Activated naive CD4-positive, alpha-beta T cell treated with anti-CD3 and anti-CD28 coated beads, Interleukin-2, amount 50 U/mL, for 72 hours (primary cell): ENCODE results near the gene IGFBP2. TPM values are rescaled to one million over a fixed set of nuclear protein-coding genes. Genes with fewer than 3 reads are reported as not detected.

Experiments used
- ATAC-seq, 2 donors: fragments of 150-1000 bp; cut with Tn5 transposase; 2 replicates each; pipeline ENCODE4 v1.10.0; 2021; ENCODE audit warnings: mild to moderate bottlenecking in 2 of 2, moderate library complexity in 2 of 2
- DNase-seq, 2 donors: peaks; one replicate each; pipeline ENCODE4 v3.0.0; 2021 to 2022; ENCODE audit warnings: low spot score in 2 of 2
- H3K27ac Mint-ChIP-seq, 2 donors: one replicate each; pipeline ENCODE4 v1.8.0; 2022; ENCODE audit warnings: mild to moderate bottlenecking in 2 of 2, mixed read lengths in 2 of 2
- H3K36me3 Mint-ChIP-seq, 2 donors: one replicate each; pipeline ENCODE4 v1.8.0; 2022; ENCODE audit warnings: mixed read lengths in 2 of 2
- H3K9me3 Mint-ChIP-seq, 2 donors: one replicate each; pipeline ENCODE4 v1.8.0; 2022; ENCODE audit warnings: mixed read lengths in 2 of 2
- total RNA-seq, 2 donors: library from RNA; stranded (reverse); gene quantifications; one replicate each; pipeline ENCODE4 v1.2.3, GENCODE V29; 2022

The IGFBP2 gene
- total RNA-seq, 2 donors from 2014 or later = 0.14 to 11.6 TPM

DNA sequence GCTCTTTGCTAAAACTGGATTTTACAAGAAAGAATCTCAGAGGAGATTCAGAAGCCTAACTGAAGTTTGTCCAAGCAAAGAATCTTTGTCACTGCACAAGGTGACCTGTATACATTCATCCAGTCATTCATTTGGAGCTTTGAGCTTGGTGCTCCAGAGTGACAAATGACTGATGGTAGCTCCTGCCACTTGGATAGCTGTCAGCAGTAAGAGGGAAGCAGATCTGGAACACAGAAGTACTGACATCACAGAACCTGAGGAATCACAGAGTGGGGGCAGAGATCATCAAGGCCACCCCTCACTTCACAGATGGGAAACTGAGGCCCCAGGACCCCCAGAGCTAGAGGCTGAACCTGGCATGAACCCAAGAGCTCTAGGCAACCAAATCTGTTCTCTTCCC is 28.8 kb upstream of the IGFBP2 start:
- Mint-ChIP-seq H3K36me3 (peaks cover 0 to 20% of the 10 kb centered on the region in 2 donors), H3K27ac (no peak overlapping the region), H3K9me3 (peaks cover 0 to 10% of the 10 kb centered on the region in 2 donors)
- DNase-seq = no peak
- ATAC-seq = no peak

DNA sequence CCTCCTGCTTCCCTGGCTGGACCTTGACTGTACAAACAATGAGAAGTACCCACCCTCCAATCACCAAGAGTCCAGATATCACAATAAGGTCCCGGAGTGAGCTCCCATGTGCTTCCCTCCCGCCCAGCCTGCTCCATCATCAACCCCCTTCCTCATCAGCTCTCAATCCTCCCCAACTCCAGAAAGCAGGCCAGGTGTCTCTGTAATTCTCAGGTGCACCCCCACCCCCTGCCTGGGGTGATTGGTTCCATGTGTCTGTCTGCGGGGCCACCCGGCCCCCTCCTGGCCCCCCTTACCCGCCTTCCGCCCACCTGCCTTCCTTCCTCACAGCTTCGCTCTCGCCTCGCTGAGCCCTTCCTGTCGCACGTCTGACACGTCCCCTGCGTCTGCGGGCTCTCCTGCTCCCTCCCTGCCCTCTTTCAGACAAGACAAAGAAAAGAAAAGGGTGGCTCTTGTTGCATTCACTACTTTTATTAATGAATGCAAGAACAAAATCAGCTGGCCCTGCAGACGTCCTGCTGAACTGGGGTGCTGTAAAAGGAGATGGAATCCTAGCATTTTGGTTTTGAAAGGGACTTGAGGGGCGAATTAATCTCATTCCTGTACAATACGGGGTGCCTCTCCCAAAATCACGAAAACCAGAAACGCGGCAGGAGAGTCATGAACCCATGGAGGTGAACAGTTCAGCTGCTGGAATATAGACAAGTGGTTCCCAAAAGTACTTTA is 26.5 kb upstream of the IGFBP2 start:
- Mint-ChIP-seq H3K27ac (peak overlapping the region; percentile 60 to 95), H3K9me3 (peaks cover 0 to 10% of the 10 kb centered on the region in 2 donors), H3K36me3 (peaks cover 0 to 20% of the 10 kb centered on the region in 2 donors)
- DNase-seq = peak in 1 of 2 donors; percentile 55
- peak; percentile 63 to 92 for ATAC-seq

DNA sequence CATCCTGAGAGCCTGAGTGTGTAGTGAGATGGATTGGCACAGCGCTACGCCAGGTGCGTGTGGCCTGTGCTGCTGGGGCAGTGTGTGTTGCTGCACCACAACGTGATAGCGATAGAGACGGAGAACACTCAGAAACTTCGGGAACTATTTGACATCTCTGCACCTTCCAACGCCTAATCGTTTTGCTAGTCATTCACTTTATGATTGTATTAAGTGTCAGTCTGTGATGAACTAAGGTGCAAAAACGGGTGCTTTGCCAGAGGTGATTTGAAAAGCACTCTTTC is 26.0 kb upstream of the IGFBP2 start:
- ATAC-seq (peak in 1 of 2 donors; percentile 28), DNase-seq (no peak)
- Mint-ChIP-seq H3K27ac (no peak overlapping the region), H3K9me3 (peaks cover 0 to 10% of the 10 kb centered on the region in 2 donors), H3K36me3 (peaks cover 0 to 20% of the 10 kb centered on the region in 2 donors)

DNA sequence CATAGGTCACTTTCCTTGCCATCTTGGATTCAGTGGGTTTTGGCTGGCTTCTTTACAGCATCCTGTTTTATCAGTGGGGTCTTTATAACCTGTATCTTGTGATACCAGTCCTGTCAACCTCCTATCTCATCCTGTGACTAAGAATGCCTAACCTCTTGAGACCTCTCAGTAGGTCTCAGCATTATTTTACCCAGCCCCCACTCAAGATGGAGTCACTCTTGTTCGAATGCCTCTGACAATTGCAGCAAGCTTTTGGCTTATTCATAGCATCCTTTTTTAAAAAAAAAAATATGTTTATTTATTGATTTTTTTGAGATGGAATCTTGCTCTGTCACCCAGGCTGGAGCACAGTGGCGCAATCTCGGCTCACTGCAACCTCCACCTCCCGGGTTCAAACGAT is 24.7 kb upstream of the IGFBP2 start:
- H3K27ac Mint-ChIP-seq = no peak overlapping the region
- DNase-seq = no peak

DNA sequence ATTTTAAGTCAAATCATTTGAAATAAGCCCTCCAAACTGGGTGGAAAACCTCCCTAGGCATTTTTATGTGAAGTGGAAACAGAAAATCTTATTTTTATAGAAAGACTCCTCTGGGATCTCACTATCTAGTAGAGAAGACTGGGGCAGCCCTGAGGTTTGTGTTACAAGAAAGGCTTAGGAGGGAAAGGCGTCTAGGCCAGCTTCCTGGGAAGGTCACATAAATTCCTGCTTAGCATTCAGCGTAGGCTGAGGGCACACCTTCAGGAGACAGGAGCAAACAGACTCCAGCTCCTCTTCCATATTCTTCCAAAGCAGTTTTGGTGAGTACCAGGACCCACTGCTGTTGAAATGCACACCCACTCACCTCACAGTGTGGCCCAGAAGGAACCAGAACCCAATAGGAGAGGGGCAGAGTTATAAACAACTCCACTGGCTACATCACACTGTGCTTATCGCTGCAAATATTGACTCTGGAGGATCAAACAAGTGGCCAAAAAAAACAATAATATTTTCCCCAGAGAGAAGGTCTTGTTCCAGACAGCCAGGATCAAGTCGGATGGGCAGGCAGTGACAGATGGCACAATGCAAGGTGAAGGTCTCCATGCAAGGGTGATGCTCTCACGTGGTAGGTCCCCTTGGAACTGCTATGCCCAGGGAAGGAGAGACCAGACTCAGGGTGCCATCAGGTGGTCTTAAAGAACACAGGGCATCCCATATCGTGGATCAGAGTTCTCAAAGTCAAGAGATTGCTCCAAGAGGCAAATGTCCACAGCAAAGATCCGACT is 17.7 kb upstream of the IGFBP2 start:
- ATAC-seq (no peak), DNase-seq (no peak)
- H3K9me3 Mint-ChIP-seq = no peaks in the 10 kb centered on the region
- no peak overlapping the region for H3K27ac Mint-ChIP-seq
- H3K36me3 Mint-ChIP-seq = no peaks in the 10 kb centered on the region

More for the DNA sequence above, 24.7 kb upstream of the IGFBP2 start:
- H3K9me3 Mint-ChIP-seq = peaks cover 0 to 10% of the 10 kb centered on the region in 2 donors
- H3K36me3 Mint-ChIP-seq = peaks cover 0 to 20% of the 10 kb centered on the region in 2 donors
- no peak for ATAC-seq

DNA sequence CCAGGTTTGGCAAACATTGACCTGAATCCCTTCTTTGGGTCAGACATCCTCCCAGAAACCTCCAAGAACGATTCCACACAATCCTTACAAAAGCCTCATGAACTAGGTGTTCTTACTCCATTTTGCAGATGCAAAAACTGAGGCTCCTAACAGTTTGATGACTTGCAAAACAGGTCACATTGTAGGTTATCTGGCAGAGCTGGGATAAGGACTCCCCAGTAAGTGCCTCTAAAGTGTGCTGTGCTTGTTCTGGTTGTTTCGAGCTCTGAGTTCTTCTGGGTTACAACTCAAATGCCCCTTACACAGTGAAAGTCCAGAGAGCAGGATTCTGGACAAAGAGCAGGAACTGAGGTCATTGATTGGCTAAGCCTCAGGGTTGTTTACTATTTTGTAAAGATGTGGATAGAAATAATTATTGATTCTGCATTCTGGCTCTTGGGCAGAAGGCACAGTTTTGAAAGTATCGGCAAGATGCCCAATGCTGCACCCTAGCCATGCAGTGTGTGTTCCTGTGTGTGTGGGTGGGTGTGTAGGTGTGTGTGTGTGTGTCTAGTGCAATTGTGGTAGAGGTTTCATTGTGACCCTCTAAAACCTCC is 17.0 kb upstream of the IGFBP2 start:
- Mint-ChIP-seq H3K27ac (no peak overlapping the region), H3K9me3 (no peaks in the 10 kb centered on the region), H3K36me3 (no peaks in the 10 kb centered on the region)
- ATAC-seq (no peak), DNase-seq (no peak)

DNA sequence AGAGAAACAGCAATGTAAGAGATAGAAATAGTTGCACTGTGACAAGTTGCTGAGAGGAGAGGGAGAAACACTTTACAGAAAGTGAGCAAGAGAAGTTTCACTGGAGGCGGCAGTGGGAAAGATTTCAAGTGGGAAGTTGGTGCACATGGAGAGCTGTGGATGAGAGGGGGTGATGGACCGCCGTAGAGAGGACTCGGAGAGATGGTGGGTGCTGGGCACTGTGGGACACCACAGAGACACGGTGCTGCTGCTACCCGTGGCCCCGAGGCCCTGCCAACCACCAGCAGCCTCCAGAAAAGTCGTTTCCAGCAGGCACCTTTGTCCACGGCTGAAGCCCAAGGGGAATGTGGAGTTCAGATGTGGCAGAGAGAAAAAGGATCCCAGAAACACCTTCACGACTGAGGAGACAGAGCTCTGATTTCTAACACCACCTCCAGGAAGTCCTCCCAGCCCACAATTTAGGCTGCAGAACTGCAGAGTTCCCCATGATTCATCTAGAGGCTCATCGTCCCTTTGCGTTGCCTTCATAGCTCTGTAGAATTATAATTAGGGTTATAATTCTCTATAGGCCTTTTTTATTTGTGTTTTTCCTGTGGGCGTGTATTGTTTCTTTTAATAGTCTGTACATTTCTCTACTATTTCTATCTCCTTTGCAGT is 15.9 kb upstream of the IGFBP2 start:
- Mint-ChIP-seq H3K27ac (no peak overlapping the region), H3K9me3 (no peaks in the 10 kb centered on the region), H3K36me3 (no peaks in the 10 kb centered on the region)
- DNase-seq (no peak), ATAC-seq (no peak)

DNA sequence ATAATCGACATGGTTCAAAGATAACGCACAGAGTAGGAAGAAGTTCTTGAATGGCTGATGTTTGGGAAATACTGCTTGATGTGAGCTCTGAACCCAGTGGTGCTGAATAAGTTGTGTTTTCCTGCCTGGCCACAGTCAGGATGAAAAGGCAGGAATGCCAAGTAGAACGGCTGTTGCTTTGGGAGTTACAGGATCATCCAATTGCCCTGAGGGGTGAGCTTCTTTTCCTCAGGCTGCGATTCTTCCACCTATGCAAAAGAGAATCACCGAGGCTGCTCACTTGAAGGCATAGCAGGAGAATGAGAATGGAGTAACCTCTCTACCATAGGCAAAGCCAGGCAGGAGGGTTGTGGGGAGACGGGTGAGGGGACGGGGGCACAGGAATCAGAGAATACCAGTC is 14.4 kb upstream of the IGFBP2 start:
- H3K27ac Mint-ChIP-seq = peak overlapping the region in 1 of 2 donors; percentile 52
- H3K36me3 Mint-ChIP-seq = no peaks in the 10 kb centered on the region
- no peaks in the 10 kb centered on the region for H3K9me3 Mint-ChIP-seq
- no peak for DNase-seq
- no peak for ATAC-seq

DNA sequence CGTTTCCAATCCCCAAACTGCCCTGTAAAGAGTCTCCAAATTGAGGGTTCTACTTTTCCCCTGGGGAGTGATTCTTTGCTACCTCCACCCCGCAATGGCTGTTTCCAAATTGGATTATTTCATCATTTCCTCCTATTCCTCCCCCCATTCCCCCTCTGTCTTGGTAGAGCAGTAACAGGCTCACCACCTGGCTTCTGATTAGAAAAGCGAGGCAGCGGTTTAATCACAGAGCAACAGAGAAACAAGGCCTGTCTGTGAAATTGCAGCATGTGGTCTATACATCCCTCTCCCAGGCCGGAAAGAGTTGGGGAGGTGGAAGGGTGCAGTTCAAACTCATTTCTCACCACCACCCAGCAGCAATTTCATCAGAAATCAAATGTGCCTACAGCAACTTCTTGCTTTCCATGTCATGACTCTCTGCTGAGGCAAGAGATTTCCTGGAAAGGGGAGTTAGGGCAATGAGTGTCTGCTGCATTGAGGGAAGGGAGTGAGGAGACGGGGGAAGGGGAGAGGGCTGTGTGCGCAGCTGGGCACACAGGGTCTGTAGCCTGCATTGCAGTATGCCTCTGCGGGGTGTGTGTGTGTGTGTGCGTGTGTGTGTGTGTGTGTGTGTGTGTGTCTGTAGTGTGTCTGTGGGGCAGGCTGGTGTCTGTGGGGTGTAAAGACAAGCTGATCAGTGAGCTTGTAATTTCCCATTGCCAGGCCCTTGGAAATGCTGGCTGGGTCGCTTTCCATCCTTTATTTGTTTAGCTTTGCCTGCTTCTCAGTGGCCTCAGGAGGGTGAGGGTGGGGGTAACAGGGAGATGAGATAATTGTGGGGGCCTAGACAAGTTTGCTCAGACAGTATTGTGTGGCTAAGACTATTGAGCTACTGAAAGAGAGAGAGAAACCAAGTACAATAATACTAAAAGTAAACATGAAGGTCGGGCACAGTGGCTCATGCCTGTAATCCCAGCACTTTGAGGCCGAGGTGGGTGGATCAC is 13.5 kb upstream of the IGFBP2 start:
- peaks cover 0 to 3% of the 10 kb centered on the region in 2 donors for H3K9me3 Mint-ChIP-seq
- DNase-seq (no peak), ATAC-seq (peak in 1 of 2 donors; percentile 71)
- peak overlapping the region; percentile 15 to 39 for H3K27ac Mint-ChIP-seq
- no peaks in the 10 kb centered on the region for H3K36me3 Mint-ChIP-seq

DNA sequence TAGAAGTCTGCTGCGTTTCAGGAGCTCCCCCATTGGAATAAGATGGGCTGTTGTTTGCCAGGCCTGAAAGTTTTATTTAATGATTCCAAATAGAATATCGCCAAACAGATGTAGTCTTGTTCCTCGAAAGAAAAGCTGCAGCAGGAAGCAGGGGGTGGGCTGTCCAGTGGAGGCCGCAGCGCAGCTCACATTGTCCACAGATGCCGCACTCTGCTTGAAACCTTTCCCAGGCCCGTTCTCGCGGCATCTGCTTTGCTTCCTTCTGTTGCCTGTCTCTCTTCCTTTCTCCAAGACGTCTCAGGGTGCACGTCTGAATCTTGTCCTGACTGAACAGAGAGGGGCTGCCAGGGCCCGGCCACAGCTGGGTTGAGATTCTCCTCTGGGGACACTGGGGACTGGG is 12.4 kb upstream of the IGFBP2 start:
- ATAC-seq (no peak), DNase-seq (no peak)
- Mint-ChIP-seq H3K9me3 (peaks cover 0 to 3% of the 10 kb centered on the region in 2 donors), H3K27ac (no peak overlapping the region), H3K36me3 (no peaks in the 10 kb centered on the region)

DNA sequence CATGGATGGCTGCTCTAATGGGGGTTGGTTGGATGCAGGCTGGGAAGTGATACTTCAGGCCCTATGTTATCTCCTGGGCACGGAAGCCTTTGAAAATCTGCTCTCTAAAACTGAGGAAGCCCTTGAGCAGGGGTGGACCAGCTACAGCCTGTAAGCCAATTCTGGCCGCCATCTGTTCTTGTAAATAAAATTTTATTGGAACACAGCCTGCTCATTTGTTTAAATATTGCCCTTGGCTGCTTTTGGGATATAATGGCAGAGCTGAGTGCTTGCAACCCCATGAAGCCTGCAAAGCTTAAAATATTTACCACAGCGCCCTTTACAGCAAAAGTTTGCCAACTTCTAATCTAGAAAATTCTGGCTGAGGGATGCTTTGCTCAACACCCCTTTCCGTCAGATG is 11.9 kb upstream of the IGFBP2 start:
- Mint-ChIP-seq H3K36me3 (no peaks in the 10 kb centered on the region), H3K9me3 (peaks cover 0 to 3% of the 10 kb centered on the region in 2 donors)
- ATAC-seq = no peak

DNA sequence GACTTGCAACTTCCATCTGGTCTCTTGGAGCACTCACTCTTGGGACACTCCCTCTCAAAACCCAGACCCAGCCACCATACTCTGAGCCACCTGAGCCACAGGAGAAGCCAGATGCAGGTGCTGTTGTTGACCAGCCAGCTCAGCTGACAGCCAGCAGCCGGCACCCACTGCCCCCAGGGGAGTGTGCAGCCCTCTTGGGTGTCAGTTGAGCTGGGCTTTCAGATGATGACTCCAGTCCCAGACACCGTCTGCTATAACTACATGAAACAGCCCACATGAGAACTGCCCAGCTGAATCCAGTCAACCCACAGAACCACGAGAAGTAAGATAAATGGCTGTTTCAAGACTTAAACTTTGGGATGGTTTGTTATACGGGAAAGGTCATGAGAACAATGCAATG is 10.7 kb upstream of the IGFBP2 start:
- H3K36me3 Mint-ChIP-seq = no peaks in the 10 kb centered on the region
- H3K9me3 Mint-ChIP-seq = peaks cover 0 to 3% of the 10 kb centered on the region in 2 donors
- DNase-seq = no peak
- H3K27ac Mint-ChIP-seq = peak overlapping the region in 1 of 2 donors; percentile 22
- ATAC-seq = no peak

More for the DNA sequence above, 11.9 kb upstream of the IGFBP2 start:
- no peak overlapping the region for H3K27ac Mint-ChIP-seq
- no peak for DNase-seq

DNA sequence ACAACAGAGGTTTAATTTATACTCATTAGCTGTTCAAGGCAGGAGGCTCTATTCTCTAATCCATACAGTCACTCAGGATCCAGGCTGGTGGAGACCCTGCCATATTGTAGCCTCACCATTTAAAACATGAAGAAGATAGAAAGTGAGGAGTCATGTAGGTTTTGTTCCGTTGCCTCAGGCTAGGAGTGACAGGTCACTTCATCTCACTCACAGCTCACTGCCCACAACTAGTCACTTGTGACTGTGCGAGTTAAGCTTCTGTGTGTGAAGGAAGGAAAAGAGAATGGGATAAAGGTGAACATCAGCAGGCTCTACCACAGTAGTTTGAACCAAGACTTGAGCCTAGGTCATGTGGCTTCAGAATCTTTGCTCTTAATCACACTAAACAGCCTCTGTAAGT is 9.0 kb upstream of the IGFBP2 start:
- no peak overlapping the region for H3K27ac Mint-ChIP-seq
- no peaks in the 10 kb centered on the region for H3K36me3 Mint-ChIP-seq
- ATAC-seq = no peak
- H3K9me3 Mint-ChIP-seq = peaks cover 0 to 3% of the 10 kb centered on the region in 2 donors
- no peak for DNase-seq

DNA sequence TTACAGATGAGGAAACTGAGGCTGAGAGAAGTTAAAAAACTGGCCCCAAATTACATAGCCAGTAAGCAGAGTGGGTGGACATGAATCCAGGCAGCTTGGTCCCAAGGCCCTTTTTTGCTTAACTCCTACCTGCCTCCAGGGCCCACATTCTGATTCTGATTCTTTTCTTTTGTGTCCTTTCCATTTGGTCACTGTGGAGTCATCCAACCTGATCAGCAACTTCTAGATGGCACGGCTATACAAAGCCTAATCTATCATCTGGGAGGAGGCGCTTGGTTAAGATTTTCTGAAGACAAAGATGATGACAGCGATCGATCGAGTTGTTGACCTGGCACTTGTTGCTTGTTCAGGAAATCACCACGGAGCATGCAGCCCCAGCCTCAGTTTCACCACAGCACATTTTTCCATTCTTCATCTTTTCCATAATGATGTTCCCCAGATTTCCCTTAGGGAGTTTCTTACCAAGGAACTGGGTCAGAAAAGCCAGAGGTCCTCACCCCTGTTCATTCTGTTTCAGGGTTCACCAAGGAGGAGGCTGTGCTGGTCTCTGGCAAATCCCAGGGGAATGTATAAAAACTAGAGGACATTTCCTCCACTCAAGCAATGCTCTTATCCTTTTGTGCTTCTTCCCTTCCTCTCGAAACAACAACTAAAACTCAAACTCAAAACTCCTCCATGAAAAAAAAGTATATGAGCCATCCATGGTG is 6.9 kb upstream of the IGFBP2 start:
- no peaks in the 10 kb centered on the region for H3K36me3 Mint-ChIP-seq
- H3K27ac Mint-ChIP-seq = no peak overlapping the region
- ATAC-seq = no peak
- DNase-seq = no peak
- H3K9me3 Mint-ChIP-seq = peaks cover 0 to 3% of the 10 kb centered on the region in 2 donors

DNA sequence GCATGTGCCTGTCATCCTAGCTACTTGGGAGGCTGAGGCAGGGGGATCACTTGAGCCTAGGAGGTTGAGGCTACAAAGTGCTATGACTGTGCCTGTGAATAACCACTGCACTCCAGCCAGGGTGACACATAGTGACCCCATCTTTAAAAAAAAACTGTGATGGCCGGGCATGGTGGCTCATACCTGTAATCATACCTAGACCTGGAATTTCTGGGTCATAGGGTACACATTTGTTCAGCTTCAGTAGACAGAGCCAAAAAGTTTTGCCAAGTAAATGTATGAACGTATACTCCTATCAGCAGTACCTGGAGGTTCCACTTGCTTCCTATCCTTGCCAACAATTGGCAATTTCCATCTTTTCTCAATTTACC is 6.4 kb upstream of the IGFBP2 start:
- peak in 1 of 2 donors; percentile 34 for ATAC-seq
- Mint-ChIP-seq H3K9me3 (peaks cover 0 to 3% of the 10 kb centered on the region in 2 donors), H3K36me3 (no peaks in the 10 kb centered on the region), H3K27ac (no peak overlapping the region)
- DNase-seq = no peak
